ENCODE results near the gene LRRC18.

- TF ChIP-seq EZH2 (IDR thresholded peaks at IDR 0.05; ENCODE audit: low read length, unreplicated experiment) (no peak), CTCF (conservative IDR thresholded peaks at IDR 0.05; ENCODE audit: low read depth, low read length) (no peak), EZH2phosphoT487 (IDR thresholded peaks at IDR 0.05; ENCODE audit: borderline replicate concordance, low read length) (no peak)
Observed at GRCh38 chr10:48944171-48944570, 4.5 kb upstream of the LRRC18 start.
